ENCODE results near the gene GAB2. TPM values are rescaled to one million over a fixed set of nuclear protein-coding genes. Genes with fewer than 3 reads are reported as not detected.

Gene GAB2
- total RNA-seq, 4 donors from 2014 or later = 8.1 to 18.1 (median 13.4) TPM

- DNase-seq = peak; percentile 35 to 40
- Histone ChIP-seq H3K4me1 (peaks cover 24 to 27% of the 10 kb centered on the region in 2 donors), H3K9me3 (no peaks in the 10 kb centered on the region), H3K4me3 (replicated peaks in 1 of 3) (no peak overlapping the region), H3K36me3 (no peaks in the 10 kb centered on the region), H3K27me3 (no peaks in the 10 kb centered on the region), H3K27ac (peak overlapping the region; percentile 7 to 90 (median 82))
- TF ChIP-seq POLR2A (IDR thresholded peaks at IDR 0.05) (no peak), CTCF (IDR thresholded peaks at IDR 0.05) (no peak)
- intact Hi-C loops (cut with DNase I) = loop anchor here (10.0 kb wide), 3 partner anchors 75 to 195 kb away; no protein-coding TSS in a partner anchor
- WGBS, 2 donors = 25 to 43% methylated on average over 5 of the region's 5 CpGs
Observed at GRCh38 chr11:78419327-78419726, 1.7 kb upstream of the GAB2 start.

- H3K27ac ChIP-seq = peak overlapping the region; percentile 75 to 90 (median 82)
- WGBS, 2 donors = 40 to 41% methylated on average over 11 of the region's 11 CpGs
- H3K27me3 ChIP-seq = no peaks in the 10 kb centered on the region
- intact Hi-C loops (cut with DNase I) = loop anchor here (10.0 kb wide), 3 partner anchors 74 to 194 kb away; no protein-coding TSS in a partner anchor
- DNase-seq = no peak
- no peaks in the 10 kb centered on the region for H3K9me3 ChIP-seq
- peak overlapping the region in 2 of 3 donors; percentile 68 to 87 for H3K4me3 ChIP-seq (replicated peaks in 1 of 3)
- no peak for TF ChIP-seq POLR2A (IDR thresholded peaks at IDR 0.05)
- TF ChIP-seq CTCF (IDR thresholded peaks at IDR 0.05) = no peak
- no peaks in the 10 kb centered on the region for H3K36me3 ChIP-seq
- H3K4me1 ChIP-seq = peaks cover 24 to 27% of the 10 kb centered on the region in 2 donors
Observed at GRCh38 chr11:78418584-78419211, 1.1 kb upstream of the GAB2 start.

GRCh38 chr11:78417888-78418583 lies 416 bp upstream of the GAB2 start:
- Histone ChIP-seq H3K27me3 (no peaks in the 10 kb centered on the region), H3K27ac (peak overlapping the region; percentile 75 to 90 (median 82)), H3K9me3 (no peaks in the 10 kb centered on the region), H3K4me1 (peaks cover 24 to 27% of the 10 kb centered on the region in 2 donors), H3K4me3 (replicated peaks in 1 of 3) (peak overlapping the region; percentile 9 to 87 (median 68)), H3K36me3 (no peaks in the 10 kb centered on the region)
- peak; percentile 38 to 82 for TF ChIP-seq POLR2A (IDR thresholded peaks at IDR 0.05)
- peak in 3 of 6 experiments; percentile 40 to 44 (median 43) for TF ChIP-seq CTCF (IDR thresholded peaks at IDR 0.05)
- 0 to 2% methylated on average over 18 to 22 of the region's 68 CpGs for WGBS, 2 donors
- intact Hi-C loops (cut with DNase I) = loop anchor here (10.0 kb wide), 3 partner anchors 73 to 193 kb away; no protein-coding TSS in a partner anchor
- DNase-seq = peak; percentile 77 to 79

GRCh38 chr11:78416285-78417174 lies 1.1 kb downstream of the GAB2 start:
- no peaks in the 10 kb centered on the region for H3K27me3 ChIP-seq
- intact Hi-C loops (cut with DNase I) = loop anchor here (10.0 kb wide), 3 partner anchors 72 to 192 kb away; no protein-coding TSS in a partner anchor
- H3K36me3 ChIP-seq = no peaks in the 10 kb centered on the region
- H3K27ac ChIP-seq = peak overlapping the region; percentile 76 to 97 (median 90)
- TF ChIP-seq POLR2A (IDR thresholded peaks at IDR 0.05) (peak in 1 of 2 donors; percentile 62), CTCF (IDR thresholded peaks at IDR 0.05) (peak; percentile 24 to 64 (median 42))
- peaks cover 24 to 27% of the 10 kb centered on the region in 2 donors for H3K4me1 ChIP-seq
- peak; percentile 76 to 84 for DNase-seq
- peak overlapping the region; percentile 13 to 68 (median 65) for H3K4me3 ChIP-seq (replicated peaks in 1 of 3)
- WGBS, 2 donors = 2% methylated on average over 31 to 36 of the region's 38 CpGs
- no peaks in the 10 kb centered on the region for H3K9me3 ChIP-seq

Measured in thyroid gland (tissue), 4 donors.